MM.1S (cell line): ENCODE results near the gene PRKAG2.

ENCODE experiments used
- EZH2 ChIP-seq: fragments of 300-600 bp; sonication (generic); optimal IDR thresholded peaks from 2 replicates; pipeline ENCODE3; 2017; ENCODE audit warnings: low read depth, mild to moderate bottlenecking, antibody characterized with exemption, low read length, mixed read lengths
- TF ChIP-seq, protein P1 (sequence below): fragments of 300-600 bp; sonication (generic); IDR thresholded peaks from 2 replicates; pipeline ENCODE4 v1.5.1; 2016; ENCODE audit warnings: antibody characterized with exemption, low read length, mixed read lengths

DNA sequence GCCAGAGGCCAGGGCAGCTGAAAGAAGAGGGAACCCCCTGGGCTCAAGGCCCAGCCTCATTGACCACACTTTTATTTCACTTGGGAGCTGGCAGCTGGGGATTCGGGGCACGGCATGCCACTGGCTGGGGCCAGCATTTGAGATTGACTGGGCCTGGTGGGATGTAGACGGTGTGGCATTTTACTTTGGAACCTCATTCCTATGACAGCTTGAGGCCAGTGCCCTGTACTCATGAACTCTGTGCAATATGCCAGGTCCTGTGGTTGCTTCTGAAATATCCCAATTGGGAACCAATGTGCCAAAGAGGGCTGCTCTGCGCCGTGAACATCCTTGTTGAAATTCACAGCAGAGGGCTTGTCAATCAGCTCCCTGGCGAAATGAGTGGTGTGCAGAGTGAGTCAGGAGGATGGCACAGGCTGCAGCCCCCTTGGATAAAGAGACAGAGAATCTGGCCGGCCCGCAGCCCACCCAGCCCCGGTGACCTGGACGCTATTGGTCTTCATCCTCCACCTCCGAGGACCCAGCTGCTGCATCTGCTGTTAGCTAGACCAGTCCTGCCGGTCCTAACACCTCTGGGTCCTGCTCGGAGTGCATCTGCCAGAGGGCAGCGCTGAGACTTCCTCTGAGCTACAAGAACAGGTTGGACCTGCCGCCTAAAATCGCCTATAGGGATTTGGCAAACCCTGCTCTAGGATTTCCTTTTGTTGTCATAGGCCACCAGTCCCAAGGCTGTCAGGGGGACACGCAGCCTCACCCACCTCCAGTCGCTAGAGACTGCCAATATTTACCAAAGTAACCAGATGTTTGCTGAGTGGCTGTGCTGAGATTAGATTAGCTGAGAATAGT, 58.0 kb downstream of the PRKAG2 start:
- TF ChIP-seq, protein P1, sequence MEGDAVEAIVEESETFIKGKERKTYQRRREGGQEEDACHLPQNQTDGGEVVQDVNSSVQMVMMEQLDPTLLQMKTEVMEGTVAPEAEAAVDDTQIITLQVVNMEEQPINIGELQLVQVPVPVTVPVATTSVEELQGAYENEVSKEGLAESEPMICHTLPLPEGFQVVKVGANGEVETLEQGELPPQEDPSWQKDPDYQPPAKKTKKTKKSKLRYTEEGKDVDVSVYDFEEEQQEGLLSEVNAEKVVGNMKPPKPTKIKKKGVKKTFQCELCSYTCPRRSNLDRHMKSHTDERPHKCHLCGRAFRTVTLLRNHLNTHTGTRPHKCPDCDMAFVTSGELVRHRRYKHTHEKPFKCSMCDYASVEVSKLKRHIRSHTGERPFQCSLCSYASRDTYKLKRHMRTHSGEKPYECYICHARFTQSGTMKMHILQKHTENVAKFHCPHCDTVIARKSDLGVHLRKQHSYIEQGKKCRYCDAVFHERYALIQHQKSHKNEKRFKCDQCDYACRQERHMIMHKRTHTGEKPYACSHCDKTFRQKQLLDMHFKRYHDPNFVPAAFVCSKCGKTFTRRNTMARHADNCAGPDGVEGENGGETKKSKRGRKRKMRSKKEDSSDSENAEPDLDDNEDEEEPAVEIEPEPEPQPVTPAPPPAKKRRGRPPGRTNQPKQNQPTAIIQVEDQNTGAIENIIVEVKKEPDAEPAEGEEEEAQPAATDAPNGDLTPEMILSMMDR, result no peak
- TF ChIP-seq EZH2, result no peak
